A549 (cell line): ENCODE measurements around the gene RFTN2. TPM values are rescaled to one million over a fixed set of nuclear protein-coding genes. Genes with fewer than 3 reads are reported as not detected.

Experiments used
- ATAC-seq, 2 experiments: fragments of 200-7000 bp in 1 of 2; fragments of >200 bp in 1 of 2; cut with Nextera tagmentation in 1 of 2; cut with Tn5 transposase in 1 of 2; 3 replicates each; pipeline versions ENCODE4 v1.8.0 to v1.9.1; 2018 to 2020; ENCODE audit warnings: mild to moderate bottlenecking in 1 of 2, moderate library complexity in 1 of 2
- CTCF ChIA-PET: fragments of 300-600 bp; sonication (Branson Sonifier 250); formaldehyde crosslinking; extraction: SDS; loops from one replicate; lab custom pipeline; 2021; ENCODE audit warnings: antibody characterized with exemption, inconsistent platforms; lab: Yijun Ruan, JAX
- POLR2A ChIA-PET: fragments of 350-600 bp; formaldehyde crosslinking; extraction: SDS; loops from one replicate; lab custom pipeline; 2021; ENCODE audit warnings: antibody characterized with exemption, inconsistent platforms; lab: Yijun Ruan, JAX
- DNase-seq, 2 experiments: peaks; one replicate each; pipeline versions ENCODE4 v3.0.0 to v3.0.0-alpha.2; 2011 to 2016; ENCODE audit warnings: low read depth in 1 of 2, low spot score in 1 of 2
- FAIRE-seq: peaks from 2 replicates; lab custom pipeline; 2011; peaks lifted over from hg19 to GRCh38; lab: Jason Lieb, UNC
- H3K27ac ChIP-seq, 2 experiments: fragments of >200 bp; sonication (Bioruptor Twin); formaldehyde crosslinking; 3 replicates each; pipeline ENCODE4 v1.5.1; 2016 to 2017
- H3K4me1 ChIP-seq: fragments of >200 bp; sonication (Bioruptor Twin); formaldehyde crosslinking; 3 replicates; pipeline ENCODE4 v1.6.1; 2016
- H3K4me2 ChIP-seq: fragments of >200 bp; sonication (Bioruptor Twin); formaldehyde crosslinking; 3 replicates; pipeline ENCODE4 v1.6.1; 2016
- H3K4me3 ChIP-seq: fragments of >200 bp; sonication (Bioruptor Twin); formaldehyde crosslinking; 3 replicates; pipeline ENCODE4 v1.5.1; 2016
- H3K9me3 ChIP-seq: fragments of >200 bp; sonication (Bioruptor Twin); formaldehyde crosslinking; 3 replicates; pipeline ENCODE4 v1.6.1; 2016
- ATOH8 ChIP-seq: fragments of 250-450 bp; sonication (Bioruptor Pico); IDR thresholded peaks from 2 replicates; pipeline ENCODE4 v1.5.0; 2020; ENCODE audit warnings: low read depth, mild to moderate bottlenecking, moderate library complexity
- BCL3 ChIP-seq: fragments of >200 bp; sonication (Bioruptor Twin); formaldehyde crosslinking; IDR thresholded peaks from 3 replicates; pipeline ENCODE4 v1.6.1; 2016
- CEBPB ChIP-seq, 2 experiments: fragments of >200 bp in 1 of 2; sonication (Bioruptor Twin) in 1 of 2; formaldehyde crosslinking in 1 of 2; IDR thresholded peaks; 2 replicates each; pipeline ENCODE4 v1.6.1; 2012 to 2016
- E2F6 ChIP-seq: IDR thresholded peaks from 2 replicates; pipeline ENCODE4 v1.6.1; 2012; ENCODE audit warnings: low read depth, borderline replicate concordance
- ELK1 ChIP-seq: fragments of 150-350 bp; IDR thresholded peaks from 2 replicates; pipeline ENCODE4 v1.6.1; 2014; ENCODE audit warnings: low read depth, mild to moderate bottlenecking, low read length
- HDAC2 ChIP-seq: fragments of 200-600 bp; sonication (generic); IDR thresholded peaks from 2 replicates; pipeline ENCODE4 v1.6.1; 2016
- HOXB13 ChIP-seq: fragments of 250-450 bp; sonication (Bioruptor Pico); IDR thresholded peaks from 2 replicates; pipeline ENCODE4 v1.5.0; 2020; ENCODE audit warnings: low read depth, mild to moderate bottlenecking, moderate library complexity
- KDM1A ChIP-seq: fragments of 200-600 bp; sonication (generic); IDR thresholded peaks from 2 replicates; pipeline ENCODE4 v1.6.1; 2016; ENCODE audit warnings: low read depth, mild to moderate bottlenecking
- POLR2AphosphoS2 ChIP-seq: conservative IDR thresholded peaks from 2 replicates; pipeline ENCODE4 v1.6.1; 2012; ENCODE audit warnings: low read length, improper control_type of control experiment, inconsistent platforms
- RAD21 ChIP-seq, 2 experiments: fragments of >200 bp in 1 of 2; sonication (Bioruptor Twin) in 1 of 2; formaldehyde crosslinking in 1 of 2; IDR thresholded peaks in 1 of 2; conservative IDR thresholded peaks in 1 of 2; 2 replicates in 1 of 2; 3 replicates in 1 of 2; pipeline ENCODE4 v1.6.1; 2012 to 2018; ENCODE audit warnings: inconsistent platforms in 1 of 2
- RARB ChIP-seq: fragments of 250-450 bp; sonication (Bioruptor Pico); IDR thresholded peaks from 2 replicates; pipeline ENCODE4 v1.8.0; 2021; ENCODE audit warnings: mild to moderate bottlenecking, moderate library complexity
- REST ChIP-seq: fragments of 200-600 bp; sonication (generic); IDR thresholded peaks from 2 replicates; pipeline ENCODE4 v1.6.1; 2016; ENCODE audit warnings: antibody characterized with exemption, mild to moderate bottlenecking, moderate library complexity
- RNF2 ChIP-seq: fragments of 200-600 bp; sonication (generic); IDR thresholded peaks from 2 replicates; pipeline ENCODE4 v1.6.1; 2016; ENCODE audit warnings: low read depth, mild to moderate bottlenecking, antibody characterized with exemption, moderate library complexity, borderline replicate concordance
- SMC3 ChIP-seq: fragments of >200 bp; sonication (Bioruptor Twin); formaldehyde crosslinking; IDR thresholded peaks from 3 replicates; pipeline ENCODE4 v1.6.1; 2018; ENCODE audit warnings: inconsistent platforms
- TFCP2L1 ChIP-seq: fragments of 250-450 bp; sonication (Bioruptor Pico); IDR thresholded peaks from 2 replicates; pipeline ENCODE4 v1.5.0; 2021; ENCODE audit warnings: mild to moderate bottlenecking
- ZC3H11A ChIP-seq: fragments of 450-650 bp; IDR thresholded peaks from 2 replicates; pipeline ENCODE4 v1.6.1; 2014; ENCODE audit warnings: antibody characterized with exemption, mild to moderate bottlenecking
- WGBS: methylation state at CpG from one replicate; pipeline ENCODE4 v1.1.6; 2017; ENCODE audit errors: missing lambda C conversion rate; 5-methylcytosine and 5-hydroxymethylcytosine counted together
- polyA minus RNA-seq: library from RNA; depleted of rRNA, polyadenylated mRNA; stranded (reverse); fragments of >200 nt; gene quantifications from 2 replicates; pipeline ENCODE4 v1.2.3, GENCODE V29; 2011; rRNA and poly(A)+ RNA removed
- polyA plus RNA-seq, 4 experiments: library from polyadenylated mRNA; depleted of rRNA in 3 of 4; stranded (reverse); fragments of >200 nt; fragmentation: RNase III in 1 of 4; extraction: RNeasy Plus Mini Kit Qiagen cat#74134 plus additional on column Dnase treatment in 1 of 4; gene quantifications; 2 replicates in 3 of 4; 3 replicates in 1 of 4; pipeline ENCODE4 v1.2.3, GENCODE V29; 2011 to 2017

The RFTN2 gene
- polyA plus RNA-seq (2011; rRNA removed) (0.17 and 0.20 TPM in 2 replicates), polyA plus RNA-seq (2017; fragmentation: RNase III; extraction: RNeasy Plus Mini Kit Qiagen cat#74134 plus additional on column Dnase treatment) (0.03 to 0.13 TPM (median 0.08 TPM) in 3 replicates), polyA minus RNA-seq (not detected in 2 replicates)
- not detected in 2 replicates for polyA plus RNA-seq (2012; cell fraction: cytosol; rRNA removed)
- 0.05 TPM in 1 of 2 replicates, not detected in the other for polyA plus RNA-seq (2012; cell fraction: nucleus; rRNA removed)

- DNase-seq (no peak), FAIRE-seq (no peak), ATAC-seq (no peak)
- Histone ChIP-seq H3K4me1 (no peaks in the 10 kb centered on the region), H3K4me2 (no peak within 1 kb of the TSS), H3K4me3 (no peak within 1 kb of the TSS), H3K27ac (no peak within 1 kb of the TSS), H3K9me3 (no peaks in the 10 kb centered on the region)
- TF ChIP-seq REST (no peak), RNF2 (no peak), BCL3 (no peak), KDM1A (no peak), SMC3 (no peak), POLR2AphosphoS2 (no peak), E2F6 (no peak), RARB (CRISPR knock-in tag) (no peak), RAD21 (conservative IDR thresholded peaks at IDR 0.05 in 1 of 2, IDR thresholded peaks at IDR 0.05 in 1 of 2) (no peak), ELK1 (no peak), HDAC2 (no peak), TFCP2L1 (CRISPR knock-in tag) (no peak), ZC3H11A (no peak), HOXB13 (CRISPR knock-in tag) (no peak)
- POLR2A ChIA-PET: interaction anchor here (0.6 kb wide), 1 partner anchor 43 kb away, joined by 3 read pairs; no protein-coding TSS in a partner anchor
- CTCF ChIA-PET: no interaction called here
- whole genome bisulfite sequencing: 84% methylated on average over 3 of the region's 3 CpGs
These were observed at the start of gene RFTN2 for GRCh38 chr2:197675246-197675645. Gene RFTN2, minus strand, starts transcription at chr2:197675587. Its CDS starts 129 bp downstream, at chr2:197675458.

GRCh38 chr2:197717863-197718262 is 42.5 kb upstream of the RFTN2 start:
- no peak overlapping the region for H3K27ac ChIP-seq
- CTCF ChIA-PET: interaction anchor here (0.8 kb wide), 1 partner anchor 126 kb away, joined by 3 read pairs; no protein-coding TSS in a partner anchor
- POLR2A ChIA-PET: interaction anchor here (0.6 kb wide), 1 partner anchor 43 kb away, joined by 3 read pairs; the partner anchor contains the start of gene RFTN2

More at GRCh38 chr2:197717863-197718262, 42.5 kb upstream of the RFTN2 start:
- DNase-seq (no peak), FAIRE-seq (no peak), ATAC-seq (no peak)
- 82% methylated on average over 2 of the region's 2 CpGs for WGBS
- no peaks in the 10 kb centered on the region for H3K9me3 ChIP-seq
- TF ChIP-seq ATOH8 (CRISPR knock-in tag) (no peak), CEBPB (IDR thresholded peaks at IDR 0.05) (peak in 1 of 2 experiments; percentile 43; a peak in 1 of 4 replicates)
- no peak overlapping the region for H3K4me2 ChIP-seq
- H3K4me1 ChIP-seq: no peaks in the 10 kb centered on the region
- H3K4me3 ChIP-seq: no peak overlapping the region
